Esophagus muscularis mucosa (tissue), 4 donors: ENCODE measurements around the gene OSBP2. TPM values are rescaled to one million over a fixed set of nuclear protein-coding genes. Genes with fewer than 3 reads are reported as not detected.
A peak's percentile ranks its signal among the peaks of the same experiment; 100 is the strongest.

Experiments used
- DNase-seq: peaks from one replicate; pipeline ENCODE4 v3.0.0-alpha.2; 2017; ENCODE audit errors: extremely low spot score
- H3K27ac ChIP-seq, 4 donors: fragments of 200-600 bp; sonication (generic); replicated peaks in 1 of 4; 1 replicate in 3 of 4; 2 replicates in 1 of 4; pipeline ENCODE4 v1.5.1; 2016 to 2019; ENCODE audit warnings: mild to moderate bottlenecking in 1 of 4
- H3K27me3 ChIP-seq, 4 donors: fragments of 200-600 bp; sonication (generic); one replicate each; pipeline versions ENCODE4 v1.5.1 to v1.6.0; 2016 to 2019
- H3K36me3 ChIP-seq, 4 donors: fragments of 200-600 bp; sonication (generic); one replicate each; pipeline ENCODE4 v1.5.1; 2016 to 2019
- H3K4me1 ChIP-seq, 4 donors: fragments of 200-600 bp; sonication (generic); one replicate each; pipeline ENCODE4 v1.5.1; 2016 to 2019
- H3K4me3 ChIP-seq, 4 donors: fragments of 200-600 bp; sonication (generic); 1 replicate in 2 of 4; 2 replicates in 2 of 4; pipeline ENCODE4 v1.5.1; 2016 to 2019; ENCODE audit warnings: mild to moderate bottlenecking in 4 of 4, moderate library complexity in 1 of 4
- H3K9me3 ChIP-seq, 4 donors: fragments of 200-600 bp; sonication (generic); 1 replicate in 3 of 4; 2 replicates in 1 of 4; pipeline ENCODE4 v1.5.1; 2016 to 2019
- EP300 ChIP-seq: sonication (generic); formaldehyde crosslinking; IDR thresholded peaks from one replicate; pipeline ENCODE4 v1.6.1; 2017; ENCODE audit warnings: antibody characterized with exemption
- POLR2A ChIP-seq: fragments of 450-650 bp; IDR thresholded peaks from one replicate; pipeline ENCODE4 v1.6.1; 2017; ENCODE audit warnings: antibody characterized with exemption, moderate library complexity, mild to moderate bottlenecking, low read depth
- POLR2AphosphoS5 ChIP-seq, 2 donors: sonication (generic); formaldehyde crosslinking; IDR thresholded peaks; one replicate each; pipeline ENCODE4 v1.6.1; 2017; ENCODE audit warnings: antibody characterized with exemption in 2 of 2
- WGBS: methylation state at CpG from one replicate; pipeline ENCODE4 v1.1.5; 2018; 5-methylcytosine and 5-hydroxymethylcytosine counted together
- intact Hi-C: fragments of 100-400 bp; cut with DNase I; formaldehyde crosslinking; loops from one replicate; pipeline ENCODE4 v1.15.1; 2023
- small RNA-seq, 3 donors: library from RNA; depleted of rRNA; stranded (forward); fragments of <200 nt; gene quantifications; one replicate each; pipeline ENCODE3, GENCODE V24; 2016
- total RNA-seq, 4 donors: library from RNA; depleted of rRNA; stranded (reverse); fragments of >200 nt; gene quantifications; one replicate each; pipeline versions ENCODE4 v1.1.0 to v1.2.1, GENCODE V29; 2016
- TF ChIP-seq, protein P1 (sequence below), 3 experiments: fragments of 200-600 bp in 2 of 3; fragments of 450-650 bp in 1 of 3; sonication (generic) in 2 of 3; IDR thresholded peaks; one replicate each; pipeline ENCODE4 v1.5.1; 2017 to 2019; ENCODE audit warnings: antibody characterized with exemption in 3 of 3, mild to moderate bottlenecking in 2 of 3, moderate library complexity in 1 of 3

The OSBP2 gene
- total RNA-seq, 4 donors from 2014 or later, result 0.42 to 4.6 (median 2.9) TPM

DNA sequence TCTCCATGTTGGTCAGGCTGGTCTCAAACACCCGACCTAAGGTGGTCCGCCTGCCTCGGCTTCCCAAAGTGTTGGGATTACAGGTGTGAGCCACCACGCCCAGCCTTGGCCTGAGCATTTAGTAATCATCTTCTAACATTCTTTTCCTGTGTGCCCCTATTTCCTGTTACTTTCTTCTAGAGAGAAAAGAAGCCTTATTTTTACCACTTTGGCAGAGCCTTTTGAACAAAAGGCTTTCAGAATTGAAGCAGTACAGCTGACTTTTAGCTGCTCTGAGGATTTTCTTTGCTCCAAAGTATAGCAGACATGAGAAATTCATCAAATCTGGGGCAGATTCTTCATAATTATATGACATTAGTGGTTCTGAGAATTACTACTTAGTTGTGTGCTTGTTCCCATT, 260.5 kb downstream of the OSBP2 start:
- H3K36me3 ChIP-seq, result peaks cover 4 to 60% (median 41%) of the 10 kb centered on the region in 4 donors
- peaks cover 0 to 9% (median 3%) of the 10 kb centered on the region in 4 donors for H3K4me1 ChIP-seq
- H3K27ac ChIP-seq, result no peak overlapping the region
- no peaks in the 10 kb centered on the region for H3K9me3 ChIP-seq
- whole genome bisulfite sequencing, result 83% methylated on average over 4 of the region's 4 CpGs
- TF ChIP-seq EP300 (no peak), POLR2A (no peak), POLR2AphosphoS5 (IDR thresholded peaks at IDR 0.05) (no peak)
- TF ChIP-seq, protein P1, sequence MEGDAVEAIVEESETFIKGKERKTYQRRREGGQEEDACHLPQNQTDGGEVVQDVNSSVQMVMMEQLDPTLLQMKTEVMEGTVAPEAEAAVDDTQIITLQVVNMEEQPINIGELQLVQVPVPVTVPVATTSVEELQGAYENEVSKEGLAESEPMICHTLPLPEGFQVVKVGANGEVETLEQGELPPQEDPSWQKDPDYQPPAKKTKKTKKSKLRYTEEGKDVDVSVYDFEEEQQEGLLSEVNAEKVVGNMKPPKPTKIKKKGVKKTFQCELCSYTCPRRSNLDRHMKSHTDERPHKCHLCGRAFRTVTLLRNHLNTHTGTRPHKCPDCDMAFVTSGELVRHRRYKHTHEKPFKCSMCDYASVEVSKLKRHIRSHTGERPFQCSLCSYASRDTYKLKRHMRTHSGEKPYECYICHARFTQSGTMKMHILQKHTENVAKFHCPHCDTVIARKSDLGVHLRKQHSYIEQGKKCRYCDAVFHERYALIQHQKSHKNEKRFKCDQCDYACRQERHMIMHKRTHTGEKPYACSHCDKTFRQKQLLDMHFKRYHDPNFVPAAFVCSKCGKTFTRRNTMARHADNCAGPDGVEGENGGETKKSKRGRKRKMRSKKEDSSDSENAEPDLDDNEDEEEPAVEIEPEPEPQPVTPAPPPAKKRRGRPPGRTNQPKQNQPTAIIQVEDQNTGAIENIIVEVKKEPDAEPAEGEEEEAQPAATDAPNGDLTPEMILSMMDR (IDR thresholded peaks at IDR 0.05), result no peak
- no peaks in the 10 kb centered on the region for H3K27me3 ChIP-seq
- H3K4me3 ChIP-seq, result no peak overlapping the region
- intact Hi-C loops, result no loop called here
- peak; percentile 4 for DNase-seq

Small RNAs within 50 kb of the gene (small RNA-seq; reads per million reads assigned to genes)
- gene MIR3200, result 0.51 to 0.93 (median 0.67) reads per million in 3 donors

Other genes with a start within 250 kb of the OSBP2 start
- gene SEC14L3, start 222.9 kb upstream of the OSBP2 start, total RNA-seq, result not detected
- gene SEC14L4, start 189.2 kb upstream of the OSBP2 start, total RNA-seq, result not detected
- gene SEC14L6, start 148.1 kb upstream of the OSBP2 start, total RNA-seq, result 1 to 10 TPM in 3 of 4 donors, not detected in 1; 1.2 to 1.5 (median 1.4) TPM
- gene GAL3ST1, start 120.2 kb upstream of the OSBP2 start, total RNA-seq, result 1 to 10 TPM; 1.2 to 3.2 (median 1.9) TPM
- gene PES1, start 103.0 kb upstream of the OSBP2 start, total RNA-seq, result 10 to 100 TPM; 28.2 to 55.7 (median 42.9) TPM
- gene TCN2, start 87.7 kb upstream of the OSBP2 start, total RNA-seq, result 10 to 100 TPM; 28.7 to 44.2 (median 40.2) TPM
- gene SLC35E4, start 59.1 kb upstream of the OSBP2 start, total RNA-seq, result 10 to 100 TPM in 2 of 4 donors, 1 to 10 TPM in 2; 4.2 to 14.1 (median 9.7) TPM
- 10 to 100 TPM in 2 of 4 donors, 1 to 10 TPM in 2; 6.5 to 11.5 (median 9.8) TPM for gene DUSP18, start 27.0 kb upstream of the OSBP2 start, total RNA-seq